Measurements from ENCODE around the gene RASGRP1. TPM values are rescaled to one million over a fixed set of nuclear protein-coding genes. Genes with fewer than 3 reads are reported as not detected.

RASGRP1 gene
- total RNA-seq, 2 experiments from 2014 or later: 66.6 to 69.7 TPM

DNA sequence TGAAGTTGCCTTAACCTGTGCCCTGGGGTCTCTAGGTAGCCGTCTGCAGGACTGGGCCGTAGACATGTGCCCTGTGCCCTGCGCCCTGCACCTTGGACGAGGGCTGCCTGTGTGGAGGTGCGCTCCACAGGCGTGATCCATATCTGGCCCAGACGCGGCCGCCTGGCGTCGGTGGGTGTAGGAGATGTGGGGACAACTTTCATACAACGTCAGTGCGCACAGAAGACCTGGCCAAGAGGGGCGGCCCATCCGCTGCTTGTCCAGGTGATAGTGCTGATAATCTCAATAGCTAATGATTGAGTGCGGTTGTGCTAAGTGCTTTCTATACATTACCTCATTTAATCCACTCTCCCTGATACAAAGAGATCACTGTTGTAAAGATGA, 665 bp upstream of the RASGRP1 start:
- Histone ChIP-seq H3K4me3 (ENCODE audit: low read length) (peak overlapping the region; percentile 95), H3K27me3 (ENCODE audit: control insufficient read depth in 1 of 2, insufficient read depth in 2 of 2, low read length in 2 of 2) (no peaks in the 10 kb centered on the region), H3K9me3 (ENCODE audit: control insufficient read depth in 1 of 2, insufficient read depth in 1 of 2, low read length in 2 of 2) (no peaks in the 10 kb centered on the region), H3K4me1 (ENCODE audit: insufficient read depth, low read length) (peaks cover 40% of the 10 kb centered on the region), H3K27ac (ENCODE audit: low read depth in 1 of 2, low read length in 2 of 2) (peak overlapping the region; percentile 77 to 87), H3K36me3 (ENCODE audit: insufficient read depth, low read length) (peaks cover 11% of the 10 kb centered on the region)
- Mint-ChIP-seq H3K4me1 (ENCODE audit: low read depth) (peaks cover 63% of the 10 kb centered on the region), H3K9me3 (no peaks in the 10 kb centered on the region), H3K27ac (peak overlapping the region; percentile 93), H3K27me3 (no peaks in the 10 kb centered on the region), H3K4me3 (peak overlapping the region; percentile 92), H3K36me3 (ENCODE audit: low read depth) (peaks cover 37% of the 10 kb centered on the region)
- peak in 1 of 14 experiments; percentile 30 for DNase-seq
- ChIA-PET POLR2A (interaction anchor here (0.7 to 9.3 kb wide), 7 partner anchors 14 to 124 kb away, joined by 3 to 277 read pairs (median 66); no protein-coding TSS in a partner anchor), CTCF (interaction anchor here (1.0 to 7.3 kb wide), 13 partner anchors 12 to 122 kb away, joined by 3 to 247 read pairs (median 11); partner anchors contain the start of gene FAM98B)
- TF ChIP-seq, protein P1, sequence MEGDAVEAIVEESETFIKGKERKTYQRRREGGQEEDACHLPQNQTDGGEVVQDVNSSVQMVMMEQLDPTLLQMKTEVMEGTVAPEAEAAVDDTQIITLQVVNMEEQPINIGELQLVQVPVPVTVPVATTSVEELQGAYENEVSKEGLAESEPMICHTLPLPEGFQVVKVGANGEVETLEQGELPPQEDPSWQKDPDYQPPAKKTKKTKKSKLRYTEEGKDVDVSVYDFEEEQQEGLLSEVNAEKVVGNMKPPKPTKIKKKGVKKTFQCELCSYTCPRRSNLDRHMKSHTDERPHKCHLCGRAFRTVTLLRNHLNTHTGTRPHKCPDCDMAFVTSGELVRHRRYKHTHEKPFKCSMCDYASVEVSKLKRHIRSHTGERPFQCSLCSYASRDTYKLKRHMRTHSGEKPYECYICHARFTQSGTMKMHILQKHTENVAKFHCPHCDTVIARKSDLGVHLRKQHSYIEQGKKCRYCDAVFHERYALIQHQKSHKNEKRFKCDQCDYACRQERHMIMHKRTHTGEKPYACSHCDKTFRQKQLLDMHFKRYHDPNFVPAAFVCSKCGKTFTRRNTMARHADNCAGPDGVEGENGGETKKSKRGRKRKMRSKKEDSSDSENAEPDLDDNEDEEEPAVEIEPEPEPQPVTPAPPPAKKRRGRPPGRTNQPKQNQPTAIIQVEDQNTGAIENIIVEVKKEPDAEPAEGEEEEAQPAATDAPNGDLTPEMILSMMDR (IDR thresholded peaks at IDR 0.05): no peak
- ATAC-seq (ENCODE audit: poor library complexity): no peak
- intact Hi-C loops (cut with DNase I, micrococcal nuclease): no loop called here

GRCh38 chr15:38563723-38564519, 693 bp downstream of the RASGRP1 start:
- TF ChIP-seq, protein P1 (IDR thresholded peaks at IDR 0.05): peak; percentile 90
- Histone ChIP-seq H3K9me3 (ENCODE audit: control insufficient read depth in 1 of 2, insufficient read depth in 1 of 2, low read length in 2 of 2) (no peaks in the 10 kb centered on the region), H3K36me3 (ENCODE audit: insufficient read depth, low read length) (peaks cover 24% of the 10 kb centered on the region), H3K4me3 (ENCODE audit: low read length) (peak overlapping the region; percentile 95), H3K27ac (ENCODE audit: low read depth in 1 of 2, low read length in 2 of 2) (peak overlapping the region; percentile 57 to 93), H3K27me3 (ENCODE audit: control insufficient read depth in 1 of 2, insufficient read depth in 2 of 2, low read length in 2 of 2) (no peaks in the 10 kb centered on the region), H3K4me1 (ENCODE audit: insufficient read depth, low read length) (peaks cover 54% of the 10 kb centered on the region)
- Mint-ChIP-seq H3K27ac (peak overlapping the region; percentile 93), H3K9me3 (no peaks in the 10 kb centered on the region), H3K36me3 (ENCODE audit: low read depth) (peaks cover 50% of the 10 kb centered on the region), H3K4me3 (peak overlapping the region; percentile 98), H3K27me3 (no peaks in the 10 kb centered on the region), H3K4me1 (ENCODE audit: low read depth) (peaks cover 77% of the 10 kb centered on the region)
- intact Hi-C loops (cut with DNase I, micrococcal nuclease): loop anchor here (1.0 to 5.0 kb wide), 7 partner anchors 37 to 126 kb away; no protein-coding TSS in a partner anchor
- ChIA-PET CTCF (interaction anchor here (0.5 to 7.3 kb wide), 54 partner anchors 8 to 144 kb away, joined by 3 to 247 read pairs (median 5); partner anchors contain the start of gene FAM98B), POLR2A (interaction anchor here (0.6 to 9.3 kb wide), 38 partner anchors 9 to 1981 kb away, joined by 3 to 277 read pairs (median 6); partner anchors contain the start of gene FAM98B)
- ATAC-seq (ENCODE audit: poor library complexity) (peak; percentile 63), DNase-seq (peak; percentile 75 to 93 (median 87))

DNA sequence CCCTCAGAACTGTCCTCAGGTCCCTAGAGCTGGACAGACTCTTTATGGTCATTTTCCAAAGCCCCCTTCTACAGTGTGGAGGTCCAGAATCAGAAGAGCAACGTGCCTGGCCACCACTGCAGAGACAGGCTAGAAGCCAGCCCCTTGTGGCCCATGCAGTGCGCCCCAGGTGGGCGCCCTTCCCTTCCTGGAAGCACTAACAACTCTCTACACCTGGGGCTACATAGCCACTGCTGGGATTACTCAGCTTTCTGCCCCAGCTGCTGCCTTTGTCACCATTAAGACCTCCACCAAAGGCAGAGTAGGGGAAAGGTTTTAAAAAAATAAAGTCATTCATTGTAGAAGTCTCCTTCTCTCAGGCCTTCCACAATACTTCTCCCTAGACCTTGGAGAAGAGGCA, 2.3 kb downstream of the RASGRP1 start:
- ChIA-PET POLR2A (interaction anchor here (0.5 to 9.3 kb wide), 6 partner anchors 38 to 136 kb away, joined by 3 to 277 read pairs (median 26); no protein-coding TSS in a partner anchor), CTCF (interaction anchor here (0.8 to 7.3 kb wide), 4 partner anchors 96 to 1061 kb away, joined by 3 to 247 read pairs (median 32); no protein-coding TSS in a partner anchor)
- Mint-ChIP-seq H3K27ac (peak overlapping the region; percentile 93), H3K4me1 (ENCODE audit: low read depth) (peaks cover 92% of the 10 kb centered on the region), H3K4me3 (peak overlapping the region; percentile 98), H3K36me3 (ENCODE audit: low read depth) (peaks cover 67% of the 10 kb centered on the region), H3K9me3 (no peaks in the 10 kb centered on the region), H3K27me3 (no peaks in the 10 kb centered on the region)
- Histone ChIP-seq H3K27ac (ENCODE audit: low read depth in 1 of 2, low read length in 2 of 2) (peak overlapping the region; percentile 29 to 93), H3K36me3 (ENCODE audit: insufficient read depth, low read length) (peaks cover 34% of the 10 kb centered on the region), H3K27me3 (ENCODE audit: control insufficient read depth in 1 of 2, insufficient read depth in 2 of 2, low read length in 2 of 2) (no peaks in the 10 kb centered on the region), H3K4me3 (ENCODE audit: low read length) (peak overlapping the region; percentile 95), H3K9me3 (ENCODE audit: control insufficient read depth in 1 of 2, insufficient read depth in 1 of 2, low read length in 2 of 2) (no peaks in the 10 kb centered on the region), H3K4me1 (ENCODE audit: insufficient read depth, low read length) (peaks cover 68% of the 10 kb centered on the region)
- intact Hi-C loops (cut with DNase I, micrococcal nuclease): loop anchor here (1.0 to 5.0 kb wide), 5 partner anchors 8 to 124 kb away; no protein-coding TSS in a partner anchor
- no peak for ATAC-seq (ENCODE audit: poor library complexity)
- TF ChIP-seq, protein P1 (IDR thresholded peaks at IDR 0.05): peak; percentile 10
- peak in 4 of 14 experiments; percentile 26 to 50 (median 38) for DNase-seq
